ENCODE results near the gene SI. TPM values are rescaled to one million over a fixed set of nuclear protein-coding genes. Genes with fewer than 3 reads are reported as not detected.
"Not testable (repeated sequence)": the region's sequence is repeated elsewhere in the genome, so short reads cannot be mapped to it uniquely, and the experiment has no call there.

Gene SI
- total RNA-seq, result not detected in 2 replicates

- DNase-seq (ENCODE audit: low read depth in 2 of 2), result no peak
Observed at GRCh38 chr3:165078293-165078692, at the start of gene SI. SI (minus strand) TSS chr3:165078496; CDS start chr3:165076012, 2,484 bp downstream.

GRCh38 chr3:165125836-165126235 is 47.5 kb upstream of the SI start:
- no peak for DNase-seq (ENCODE audit: low read depth in 2 of 2)

GRCh38 chr3:165111401-165111800 is 33.1 kb upstream of the SI start:
- DNase-seq (ENCODE audit: low read depth in 2 of 2), result no peak

- no peak for DNase-seq (ENCODE audit: low read depth in 2 of 2)
Observed at GRCh38 chr3:165103616-165104015, 25.3 kb upstream of the SI start.

- DNase-seq (ENCODE audit: low read depth in 2 of 2), result no peak
Observed at GRCh38 chr3:165082650-165083049, 4.4 kb upstream of the SI start.

- DNase-seq (ENCODE audit: low read depth in 2 of 2), result no peak
Observed at GRCh38 chr3:165081183-165081582, 2.9 kb upstream of the SI start.

- DNase-seq (ENCODE audit: low read depth in 2 of 2), result no peak
Observed at GRCh38 chr3:165075695-165076094, 2.6 kb downstream of the SI start.

- DNase-seq (ENCODE audit: low read depth in 2 of 2), result no peak
Observed at GRCh38 chr3:165070682-165071081, 7.6 kb downstream of the SI start.

GRCh38 chr3:165056510-165056909 is 21.8 kb downstream of the SI start:
- no peak for DNase-seq (ENCODE audit: low read depth in 2 of 2)

- no peak for DNase-seq (ENCODE audit: low read depth in 2 of 2)
Observed at GRCh38 chr3:165040186-165040585, 38.1 kb downstream of the SI start.

GRCh38 chr3:165011557-165011956 is 66.7 kb downstream of the SI start:
- no peak for DNase-seq (ENCODE audit: low read depth in 2 of 2)

- DNase-seq (ENCODE audit: low read depth in 2 of 2), result no peak
Observed at GRCh38 chr3:164984947-164985346, 93.3 kb downstream of the SI start.

GRCh38 chr3:164962610-164963009 is 115.7 kb downstream of the SI start:
- DNase-seq (ENCODE audit: low read depth in 2 of 2), result no peak

- DNase-seq (ENCODE audit: low read depth in 2 of 2), result no peak
Observed at GRCh38 chr3:164952966-164953365, 125.3 kb downstream of the SI start.

GRCh38 chr3:164951403-164951802 is 126.9 kb downstream of the SI start:
- not testable (repeated sequence) for DNase-seq (ENCODE audit: low read depth in 2 of 2)

- DNase-seq (ENCODE audit: low read depth in 2 of 2), result no peak
Observed at GRCh38 chr3:164940745-164941144, 137.6 kb downstream of the SI start.

- DNase-seq (ENCODE audit: low read depth in 2 of 2), result no peak
Observed at GRCh38 chr3:164929642-164930041, 148.7 kb downstream of the SI start.

Other genes with a start within 250 kb of the SI start
- not detected in 2 replicates for gene SLITRK3, start 117.9 kb upstream of the SI start, total RNA-seq